Breast epithelium (tissue), 3 donors: ENCODE results near the gene GASK1B.

Source experiments
- POLR2A ChIP-seq: fragments of 450-650 bp; IDR thresholded peaks from one replicate; pipeline ENCODE4 v1.6.1; 2016; ENCODE audit warnings: antibody characterized with exemption, mild to moderate bottlenecking, moderate library complexity
- POLR2AphosphoS5 ChIP-seq, 3 donors: sonication (generic); formaldehyde crosslinking; IDR thresholded peaks; one replicate each; pipeline ENCODE4 v1.6.1; 2017; ENCODE audit warnings: antibody characterized with exemption in 3 of 3
- TF ChIP-seq, protein P1 (sequence below), 3 donors: fragments of 450-650 bp; IDR thresholded peaks; one replicate each; pipeline ENCODE4 v1.5.1; 2016 to 2017; ENCODE audit warnings: antibody characterized with exemption in 3 of 3, mild to moderate bottlenecking in 3 of 3, moderate library complexity in 3 of 3

DNA sequence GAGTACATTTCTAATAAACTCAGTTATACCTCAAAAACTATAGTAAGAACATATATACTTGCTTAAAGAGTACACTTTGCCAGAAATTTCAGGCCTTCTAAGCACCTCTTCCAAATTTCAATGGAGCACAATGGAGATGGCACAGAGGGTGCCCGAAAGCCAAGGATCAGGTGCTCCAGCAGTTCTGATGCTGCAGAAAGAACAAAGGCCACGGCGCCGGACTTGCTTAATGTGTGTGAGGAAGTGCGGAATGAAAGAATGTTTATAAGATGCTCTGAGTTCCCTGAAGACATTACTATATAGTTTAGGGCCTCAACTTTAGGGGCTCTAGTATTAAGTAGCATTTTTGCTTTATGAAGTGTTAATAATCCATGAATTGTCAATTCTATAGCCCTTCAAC is 44.3 kb downstream of the GASK1B start:
- TF ChIP-seq POLR2A: no peak
- TF ChIP-seq, protein P1, sequence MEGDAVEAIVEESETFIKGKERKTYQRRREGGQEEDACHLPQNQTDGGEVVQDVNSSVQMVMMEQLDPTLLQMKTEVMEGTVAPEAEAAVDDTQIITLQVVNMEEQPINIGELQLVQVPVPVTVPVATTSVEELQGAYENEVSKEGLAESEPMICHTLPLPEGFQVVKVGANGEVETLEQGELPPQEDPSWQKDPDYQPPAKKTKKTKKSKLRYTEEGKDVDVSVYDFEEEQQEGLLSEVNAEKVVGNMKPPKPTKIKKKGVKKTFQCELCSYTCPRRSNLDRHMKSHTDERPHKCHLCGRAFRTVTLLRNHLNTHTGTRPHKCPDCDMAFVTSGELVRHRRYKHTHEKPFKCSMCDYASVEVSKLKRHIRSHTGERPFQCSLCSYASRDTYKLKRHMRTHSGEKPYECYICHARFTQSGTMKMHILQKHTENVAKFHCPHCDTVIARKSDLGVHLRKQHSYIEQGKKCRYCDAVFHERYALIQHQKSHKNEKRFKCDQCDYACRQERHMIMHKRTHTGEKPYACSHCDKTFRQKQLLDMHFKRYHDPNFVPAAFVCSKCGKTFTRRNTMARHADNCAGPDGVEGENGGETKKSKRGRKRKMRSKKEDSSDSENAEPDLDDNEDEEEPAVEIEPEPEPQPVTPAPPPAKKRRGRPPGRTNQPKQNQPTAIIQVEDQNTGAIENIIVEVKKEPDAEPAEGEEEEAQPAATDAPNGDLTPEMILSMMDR (IDR thresholded peaks at IDR 0.05): no peak
- no peak for TF ChIP-seq POLR2AphosphoS5 (IDR thresholded peaks at IDR 0.05)
